GM12872 (cell line): ENCODE results near the gene CCDC34.

ENCODE experiments used
- CTCF ChIP-seq: IDR thresholded peaks from 3 replicates; pipeline ENCODE4 v1.5.1; 2011; ENCODE audit warnings: low read depth, mild to moderate bottlenecking, low read length, moderate library complexity; ENCODE audit not compliant: insufficient read depth

CCDC34 gene

GRCh38 chr11:27384227-27384626 is 21.2 kb upstream of the CCDC34 start:
- no peak for TF ChIP-seq CTCF

- TF ChIP-seq CTCF: no peak
Observed at GRCh38 chr11:27383645-27384044, 20.6 kb upstream of the CCDC34 start.

- no peak for TF ChIP-seq CTCF
Observed at GRCh38 chr11:27381238-27381666, 18.2 kb upstream of the CCDC34 start.

GRCh38 chr11:27380771-27381170 is 17.8 kb upstream of the CCDC34 start:
- no peak for TF ChIP-seq CTCF

- TF ChIP-seq CTCF: no peak
Observed at GRCh38 chr11:27379449-27379848, 16.4 kb upstream of the CCDC34 start.

GRCh38 chr11:27375370-27375769 is 12.4 kb upstream of the CCDC34 start:
- TF ChIP-seq CTCF: no peak

GRCh38 chr11:27373856-27374602 is 11.0 kb upstream of the CCDC34 start:
- no peak for TF ChIP-seq CTCF

- no peak for TF ChIP-seq CTCF
Observed at GRCh38 chr11:27373392-27373791, 10.4 kb upstream of the CCDC34 start.
